GM23248 (cell line): Measurements from ENCODE around the gene CDC123. TPM values are rescaled to one million over a fixed set of nuclear protein-coding genes. Genes with fewer than 3 reads are reported as not detected.

Experiments
- DNase-seq: peaks from one replicate; pipeline ENCODE4 v3.0.0-alpha.2; 2015
- H2AFZ ChIP-seq: fragments of 200-600 bp; sonication (generic); 2 replicates; pipeline ENCODE4 v1.6.1; 2016; ENCODE audit warnings: antibody characterized with exemption
- H3F3A ChIP-seq: fragments of 200-600 bp; sonication (generic); 2 replicates; pipeline ENCODE4 v1.6.1; 2016; ENCODE audit warnings: mild to moderate bottlenecking, antibody characterized with exemption, mixed run types; ENCODE audit not compliant: insufficient read depth
- H3K27ac ChIP-seq: fragments of 200-600 bp; sonication (generic); 2 replicates; pipeline ENCODE4 v1.5.1; 2016; ENCODE audit warnings: mild to moderate bottlenecking
- H3K27me3 ChIP-seq: fragments of 200-600 bp; sonication (generic); replicated peaks from 2 replicates; pipeline ENCODE4 v1.6.1; 2016; ENCODE audit warnings: mild to moderate bottlenecking; ENCODE audit not compliant: insufficient read depth
- H3K36me3 ChIP-seq: fragments of 200-600 bp; sonication (generic); 2 replicates; pipeline ENCODE4 v1.6.1; 2016; ENCODE audit warnings: low read depth, mild to moderate bottlenecking
- H3K4me1 ChIP-seq: fragments of 200-600 bp; sonication (generic); 2 replicates; pipeline ENCODE4 v1.6.1; 2016; ENCODE audit warnings: mild to moderate bottlenecking; ENCODE audit not compliant: insufficient read depth
- H3K4me2 ChIP-seq: fragments of 200-600 bp; sonication (generic); one replicate; pipeline ENCODE4 v1.6.1; 2016; ENCODE audit warnings: mild to moderate bottlenecking; ENCODE audit not compliant: unreplicated experiment
- H3K4me3 ChIP-seq: fragments of 200-600 bp; sonication (generic); 2 replicates; pipeline ENCODE4 v1.5.1; 2016; ENCODE audit warnings: mild to moderate bottlenecking
- H3K79me2 ChIP-seq: fragments of 200-600 bp; sonication (generic); 2 replicates; pipeline ENCODE4 v1.6.1; 2016; ENCODE audit warnings: mild to moderate bottlenecking; ENCODE audit not compliant: insufficient read depth
- H3K9ac ChIP-seq: fragments of 200-600 bp; sonication (generic); 2 replicates; pipeline ENCODE4 v1.6.1; 2016; ENCODE audit warnings: mild to moderate bottlenecking
- H3K9me2 ChIP-seq: fragments of 200-600 bp; sonication (generic); 2 replicates; pipeline ENCODE4 v1.6.1; 2016; ENCODE audit warnings: mixed run types, mild to moderate bottlenecking, moderate library complexity; ENCODE audit not compliant: insufficient read depth
- H3K9me3 ChIP-seq: fragments of 200-600 bp; sonication (generic); one replicate; pipeline ENCODE4 v1.6.1; 2017; ENCODE audit warnings: low read depth
- H4K20me1 ChIP-seq: fragments of 200-600 bp; sonication (generic); 2 replicates; pipeline ENCODE4 v1.6.0; 2016; ENCODE audit not compliant: insufficient read depth
- EZH2 ChIP-seq: fragments of 200-600 bp; sonication (generic); IDR thresholded peaks from 2 replicates; pipeline ENCODE4 v1.6.1; 2018; ENCODE audit warnings: antibody characterized with exemption, mild to moderate bottlenecking; ENCODE audit not compliant: insufficient read depth, poor library complexity, severe bottlenecking
- EZH2phosphoT487 ChIP-seq: fragments of 200-600 bp; sonication (generic); IDR thresholded peaks from 2 replicates; pipeline ENCODE4 v1.6.1; 2018; ENCODE audit warnings: antibody characterized with exemption, moderate library complexity, mild to moderate bottlenecking, low read depth; ENCODE audit not compliant: insufficient read depth
- WGBS, 2 experiments: methylation state at CpG; one replicate each; pipeline ENCODE4 v1.1.6; 2015 to 2017; ENCODE audit warnings: low lambda C conversion rate in 2 of 2, low coverage in 1 of 2; ENCODE audit errors: missing lambda C conversion rate in 2 of 2; 5-methylcytosine and 5-hydroxymethylcytosine counted together
- in situ Hi-C: fragments of 300-500 bp; cut with MboI; formaldehyde crosslinking; loops from 2 replicates; pipeline ENCODE4 v1.15.0; 2020
- polyA plus RNA-seq: library from polyadenylated mRNA; unstranded; fragments of >200 nt; fragmentation: Nextera tagmentation; extraction: Ambion mirVana; gene quantifications from 2 replicates; pipeline ENCODE4 v1.2.1, GENCODE V29; 2016
- total RNA-seq: library from RNA; depleted of rRNA; stranded (reverse); fragments of >200 nt; shearing (Covaris generic); gene quantifications from 2 replicates; pipeline ENCODE4 v1.2.3, GENCODE V29; 2014

The CDC123 gene
- total and polyA plus RNA-seq, 2 experiments from 2014 or later: 100 to 146 TPM

DNA sequence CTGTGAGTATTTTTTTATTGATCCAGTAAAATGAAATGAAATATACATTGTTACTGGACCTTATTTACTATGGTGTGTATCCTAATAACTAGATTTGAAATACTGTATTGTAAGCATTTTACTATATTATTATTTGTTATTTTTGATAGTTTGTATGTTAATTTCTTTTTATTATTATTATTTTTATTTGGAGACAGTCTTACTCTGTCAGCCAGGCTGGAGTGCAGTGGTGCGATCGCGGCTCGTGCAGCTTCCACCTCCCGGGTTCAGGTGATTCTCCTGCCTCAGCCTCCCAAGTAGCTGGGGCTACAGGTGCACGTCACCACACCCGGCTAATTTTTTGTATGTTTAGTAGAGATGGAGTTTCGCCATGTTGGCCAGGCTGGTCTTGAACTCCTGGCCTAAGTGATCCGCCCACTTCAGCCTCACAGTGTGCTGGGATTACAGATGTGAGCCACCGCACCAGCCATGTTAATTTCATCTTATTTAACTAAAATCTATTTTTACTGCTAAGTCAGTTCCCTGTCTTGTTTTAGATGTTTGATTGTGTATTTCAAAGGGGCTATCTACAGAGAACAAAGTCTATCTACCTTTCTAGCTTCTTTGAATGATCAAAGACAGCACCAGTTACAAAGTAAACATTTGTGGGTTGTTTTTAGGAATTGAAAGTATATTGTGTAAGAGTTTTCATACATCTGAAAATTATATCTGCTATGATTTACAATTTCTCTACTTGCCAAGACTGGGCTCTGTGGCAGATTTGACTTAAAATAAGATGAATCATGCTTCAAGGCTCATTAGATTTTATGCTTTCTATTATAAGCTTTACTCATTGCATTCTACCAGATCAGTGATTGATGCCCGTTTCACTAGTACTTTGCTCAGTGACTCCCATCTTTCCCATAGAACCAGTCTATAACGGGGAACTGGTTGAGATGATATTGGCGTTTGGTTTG lies 41.6 kb downstream of the CDC123 start:
- H3K27me3 ChIP-seq: no peaks in the 10 kb centered on the region
- peaks cover 11% of the 10 kb centered on the region; the same call in 1 of the 2 replicates for H3K79me2 ChIP-seq
- in situ Hi-C loops: no loop called here
- peaks cover 45% of the 10 kb centered on the region for H3K36me3 ChIP-seq
- no peaks in the 10 kb centered on the region for H3K9me3 ChIP-seq
- H3K9ac ChIP-seq: no peak overlapping the region
- WGBS, 2 experiments: 89 to 91% methylated on average over 13 of the region's 13 CpGs
- no peaks in the 10 kb centered on the region for H3K4me1 ChIP-seq
- H2AFZ ChIP-seq: no peak overlapping the region
- no peak overlapping the region for H3K4me3 ChIP-seq
- H3K9me2 ChIP-seq: no peaks in the 10 kb centered on the region
- no peak overlapping the region for H3K4me2 ChIP-seq
- TF ChIP-seq EZH2phosphoT487 (no peak), EZH2 (no peak)
- DNase-seq: no peak
- no peak overlapping the region for H3K27ac ChIP-seq
- H3F3A ChIP-seq: no peaks in the 10 kb centered on the region
- H4K20me1 ChIP-seq: no peaks in the 10 kb centered on the region

DNA sequence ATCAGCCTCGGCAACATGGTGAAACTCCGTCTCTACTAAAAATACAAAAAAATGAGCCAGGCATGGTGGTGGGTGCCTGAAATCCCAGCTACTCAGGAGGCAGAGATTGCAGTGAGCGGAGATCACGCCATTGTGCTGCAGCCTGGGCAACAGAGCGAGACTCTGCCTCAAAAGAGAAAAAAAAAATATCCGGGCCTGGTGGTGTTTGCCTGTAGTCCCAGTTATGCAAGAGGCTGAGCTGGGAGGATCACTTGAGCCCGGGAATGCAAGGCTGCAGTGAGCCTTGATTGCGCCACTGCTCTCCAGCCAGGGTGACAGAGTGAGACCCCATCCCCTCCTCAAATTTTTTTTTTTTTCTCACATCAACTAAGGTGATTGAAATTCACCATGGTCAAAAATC lies 42.8 kb downstream of the CDC123 start:
- Histone ChIP-seq H3K9me2 (no peaks in the 10 kb centered on the region), H3K4me3 (no peak overlapping the region), H3K4me1 (no peaks in the 10 kb centered on the region), H3K9ac (no peak overlapping the region), H2AFZ (no peak overlapping the region), H3F3A (no peaks in the 10 kb centered on the region), H3K9me3 (no peaks in the 10 kb centered on the region), H3K27me3 (no peaks in the 10 kb centered on the region), H3K4me2 (no peak overlapping the region), H3K27ac (no peak overlapping the region), H3K36me3 (peaks cover 41% of the 10 kb centered on the region), H4K20me1 (no peaks in the 10 kb centered on the region), H3K79me2 (peaks cover 11% of the 10 kb centered on the region; the same call in 1 of the 2 replicates)
- in situ Hi-C loops: no loop called here
- DNase-seq: no peak
- 96 to 99% methylated on average over 8 of the region's 8 CpGs for WGBS, 2 experiments
- TF ChIP-seq EZH2phosphoT487 (no peak), EZH2 (no peak)

DNA sequence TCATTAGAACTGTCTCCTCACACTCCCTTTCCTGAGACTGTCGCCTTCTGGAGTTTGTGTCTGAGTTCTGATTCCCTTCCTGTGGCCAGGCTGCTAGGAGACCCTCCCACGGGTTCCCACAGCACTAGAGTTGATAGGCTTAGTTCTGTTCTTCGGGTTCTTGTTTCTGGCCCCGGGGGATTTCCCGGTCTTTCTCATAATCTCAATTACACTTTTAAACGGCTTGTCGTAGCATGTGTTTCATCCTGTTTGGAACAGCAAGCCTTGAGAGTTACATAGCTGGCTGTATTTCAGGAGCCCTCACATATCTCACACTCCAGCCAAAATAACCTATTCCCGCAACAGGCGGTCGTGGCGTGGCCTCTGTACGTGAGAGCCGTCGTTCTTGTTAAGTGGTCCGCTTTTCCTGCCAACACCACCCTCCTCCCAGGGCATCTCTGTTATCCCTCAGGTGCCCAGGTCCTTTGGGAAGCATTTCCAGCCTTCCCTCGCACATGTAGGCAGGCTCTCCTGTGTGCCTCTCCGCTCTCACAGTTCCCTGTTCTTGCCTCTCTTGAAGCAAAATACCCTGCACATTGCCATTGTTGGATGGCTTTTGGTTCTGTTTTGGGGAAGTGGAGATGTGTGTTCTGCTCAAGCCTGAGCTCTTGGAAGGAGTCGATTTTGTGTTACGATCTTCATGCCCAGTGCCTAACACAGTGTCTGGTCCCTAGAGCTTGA lies 46.0 kb downstream of the CDC123 start:
- H3F3A ChIP-seq: no peaks in the 10 kb centered on the region
- H3K36me3 ChIP-seq: peaks cover 33% of the 10 kb centered on the region
- no peak for TF ChIP-seq EZH2
- TF ChIP-seq EZH2phosphoT487: no peak
- no peak overlapping the region for H3K9ac ChIP-seq
- peaks cover 11% of the 10 kb centered on the region; the same call in 1 of the 2 replicates for H3K79me2 ChIP-seq
- no peak overlapping the region for H3K4me2 ChIP-seq
- H3K27me3 ChIP-seq: no peaks in the 10 kb centered on the region
- no peak overlapping the region for H3K27ac ChIP-seq
- no peak for DNase-seq
- H3K9me3 ChIP-seq: no peaks in the 10 kb centered on the region
- no peaks in the 10 kb centered on the region for H3K9me2 ChIP-seq
- no peak overlapping the region for H2AFZ ChIP-seq
- in situ Hi-C loops: no loop called here
- no peaks in the 10 kb centered on the region for H3K4me1 ChIP-seq
- no peak overlapping the region for H3K4me3 ChIP-seq
- H4K20me1 ChIP-seq: no peaks in the 10 kb centered on the region
- WGBS, 2 experiments: 95 to 96% methylated on average over 18 to 19 of the region's 19 CpGs

DNA sequence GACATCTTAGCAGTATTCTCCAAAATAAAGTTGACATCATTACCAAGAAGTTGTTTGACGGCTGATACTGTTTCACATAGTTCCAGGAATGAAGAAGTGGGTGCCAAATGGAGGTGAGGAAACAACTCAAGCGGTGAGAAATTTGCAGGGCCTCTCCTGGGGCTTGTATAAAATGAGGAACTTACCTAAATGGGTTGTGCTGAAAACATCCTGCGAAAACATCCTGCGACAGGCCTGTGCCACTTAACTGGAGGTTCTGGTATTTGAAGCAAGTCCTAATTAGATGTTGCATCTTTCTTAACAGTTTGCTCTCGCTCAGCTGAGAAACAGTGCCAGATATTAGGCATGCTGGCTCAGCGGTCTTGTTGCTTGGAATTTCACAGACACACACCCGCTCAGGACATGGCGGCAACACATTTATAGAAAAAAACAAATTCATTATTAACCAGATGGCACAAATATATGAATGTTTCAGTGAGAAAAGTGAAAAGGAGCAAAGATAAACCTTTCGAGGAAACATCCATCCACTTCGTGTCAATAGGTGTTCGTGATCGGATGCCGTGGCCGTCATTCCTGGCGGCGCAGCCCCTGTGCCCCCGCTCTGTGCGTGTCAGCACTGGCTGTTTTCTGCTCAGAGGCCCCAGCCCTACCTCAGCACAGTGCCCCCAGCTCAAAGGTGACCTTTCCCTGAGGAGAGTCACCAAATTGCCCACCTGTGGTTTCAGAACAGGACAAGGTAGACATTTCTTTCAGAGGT lies 48.1 kb downstream of the CDC123 start:
- TF ChIP-seq EZH2phosphoT487: no peak
- TF ChIP-seq EZH2: no peak
- Histone ChIP-seq H3K4me3 (no peak overlapping the region), H3K9me3 (no peaks in the 10 kb centered on the region), H4K20me1 (no peaks in the 10 kb centered on the region), H3K79me2 (peaks cover 11% of the 10 kb centered on the region; the same call in 1 of the 2 replicates), H3K27ac (no peak overlapping the region), H3K27me3 (no peaks in the 10 kb centered on the region), H3K4me1 (no peaks in the 10 kb centered on the region), H2AFZ (no peak overlapping the region), H3K9ac (no peak overlapping the region), H3K9me2 (no peaks in the 10 kb centered on the region), H3F3A (no peaks in the 10 kb centered on the region), H3K36me3 (peaks cover 19% of the 10 kb centered on the region), H3K4me2 (no peak overlapping the region)
- WGBS, 2 experiments: 91 to 93% methylated on average over 18 of the region's 18 CpGs
- in situ Hi-C loops: no loop called here
- no peak for DNase-seq
